GM12878 (cell line): ENCODE data around the gene PPP2R5B. TPM values are rescaled to one million over a fixed set of nuclear protein-coding genes. Genes with fewer than 3 reads are reported as not detected.

Experiments used
- ATAC-seq: fragments of 200-7000 bp; cut with Tn5 transposase; 3 replicates; pipeline ENCODE4 v1.9.1; 2020; ENCODE audit warnings: mild to moderate bottlenecking, moderate library complexity
- BruUV-seq: library from RNA; stranded (reverse); fragments of 400-500 nt; replicated peaks from 2 replicates; lab custom pipeline; 2021; lab: Mats Ljungman, UMichigan
- CTCF ChIA-PET: fragments of 300-600 bp; sonication (Branson Sonifier 250); formaldehyde crosslinking; extraction: SDS; loops from one replicate; lab custom pipeline; 2021; ENCODE audit warnings: inconsistent platforms; lab: Yijun Ruan, JAX
- POLR2A ChIA-PET: fragments of 350-600 bp; formaldehyde crosslinking; extraction: SDS; loops from one replicate; lab custom pipeline; 2021; ENCODE audit warnings: inconsistent platforms; lab: Charles Lee
- RAD21 ChIA-PET: fragments of 300-600 bp; sonication (Branson Sonifier 250); formaldehyde crosslinking; loops from one replicate; lab custom pipeline; 2023; ENCODE audit warnings: antibody characterized with exemption; ENCODE audit not compliant: unreplicated experiment; lab: Charles Lee
- SMC1A ChIA-PET: fragments of 300-600 bp; sonication (Branson Sonifier 250); formaldehyde crosslinking; loops from one replicate; lab custom pipeline; 2023; ENCODE audit not compliant: unreplicated experiment, uncharacterized antibody; lab: Charles Lee
- DNase-seq: peaks from one replicate; pipeline ENCODE4 v3.0.0-alpha.2; 2011; ENCODE audit warnings: low read depth, low spot score
- FAIRE-seq: peaks from 3 replicates; lab custom pipeline; 2011; peaks lifted over from hg19 to GRCh38; lab: Jason Lieb, UNC
- H2AFZ ChIP-seq: 2 replicates; pipeline ENCODE4 v1.6.0; 2011; ENCODE audit warnings: low read depth, low read length, control low read depth; ENCODE audit not compliant: control insufficient read depth
- H3K27ac ChIP-seq: 2 replicates; pipeline ENCODE4 v1.5.1; 2011; ENCODE audit warnings: control low read depth; ENCODE audit not compliant: control insufficient read depth, insufficient read depth
- H3K27me3 ChIP-seq, 2 experiments: replicated peaks in 1 of 2; 2 replicates each; pipeline versions ENCODE4 v1.6.0 to v1.6.1; 2011; ENCODE audit warnings: low read length in 1 of 2; ENCODE audit not compliant: control insufficient read depth in 2 of 2, insufficient read depth in 2 of 2
- H3K36me3 ChIP-seq, 2 experiments: 2 replicates each; pipeline ENCODE4 v1.5.1; 2011; ENCODE audit warnings: low read length in 1 of 2; ENCODE audit not compliant: control insufficient read depth in 2 of 2, insufficient read depth in 2 of 2
- H3K4me1 ChIP-seq: 2 replicates; pipeline ENCODE4 v1.6.1; 2011; ENCODE audit warnings: mild to moderate bottlenecking, low read length, moderate library complexity, mixed read lengths; ENCODE audit not compliant: control insufficient read depth, insufficient read depth
- H3K4me2 ChIP-seq: 2 replicates; pipeline ENCODE4 v1.6.0; 2011; ENCODE audit warnings: control low read depth; ENCODE audit not compliant: control insufficient read depth, insufficient read depth
- H3K4me3 ChIP-seq: fragments of 200-600 bp; sonication (generic); 2 replicates; pipeline ENCODE4 v1.5.1; 2016
- H3K79me2 ChIP-seq: 2 replicates; pipeline ENCODE4 v1.6.0; 2011; ENCODE audit warnings: low read length; ENCODE audit not compliant: control insufficient read depth, insufficient read depth
- H3K9ac ChIP-seq: 2 replicates; pipeline ENCODE4 v1.8.0; 2011; ENCODE audit warnings: low read length, control low read depth, mixed read lengths; ENCODE audit not compliant: control insufficient read depth, insufficient read depth
- H3K9me3 ChIP-seq: replicated peaks from 3 replicates; pipeline ENCODE4 v1.5.1; 2011; ENCODE audit warnings: mild to moderate bottlenecking, low read length; ENCODE audit not compliant: control insufficient read depth, insufficient read depth
- H4K20me1 ChIP-seq: 2 replicates; pipeline ENCODE4 v1.6.0; 2011; ENCODE audit not compliant: control insufficient read depth, insufficient read depth
- MEF2B ChIP-seq: fragments of 450-650 bp; IDR thresholded peaks from 2 replicates; pipeline ENCODE4 v1.6.1; 2018; ENCODE audit warnings: mild to moderate bottlenecking, moderate library complexity; ENCODE audit not compliant: partially characterized antibody, poor library complexity, severe bottlenecking
- NFXL1 ChIP-seq: fragments of 450-650 bp; IDR thresholded peaks from 2 replicates; pipeline ENCODE4 v1.6.1; 2017; ENCODE audit warnings: antibody characterized with exemption, mild to moderate bottlenecking, borderline replicate concordance
- PRDM15 ChIP-seq: fragments of 450-650 bp; formaldehyde crosslinking; IDR thresholded peaks from 2 replicates; pipeline ENCODE4 v1.4.0; 2020; ENCODE audit warnings: mild to moderate bottlenecking, moderate library complexity
- RUNX3 ChIP-seq: IDR thresholded peaks from 2 replicates; pipeline ENCODE4 v1.6.1; 2012; ENCODE audit warnings: low read length, inconsistent platforms
- SP1 ChIP-seq: IDR thresholded peaks from one replicate; pipeline ENCODE4 v1.6.1; 2011; ENCODE audit warnings: low read depth, low read length
- USF1 ChIP-seq: IDR thresholded peaks from 2 replicates; pipeline ENCODE4 v1.6.1; 2011; ENCODE audit warnings: borderline replicate concordance, low read depth, mild to moderate bottlenecking, moderate library complexity, mixed read lengths, low read length; ENCODE audit not compliant: insufficient read depth; ENCODE audit errors: extremely low read length
- WGBS: methylation state at CpG from one replicate; pipeline ENCODE4 v1.1.6; 2016; ENCODE audit warnings: low lambda C conversion rate; ENCODE audit not compliant: insufficient replicate concordance, insufficient coverage; ENCODE audit errors: missing lambda C conversion rate; 5-methylcytosine and 5-hydroxymethylcytosine counted together
- in situ Hi-C: fragments of 300-500 bp; cut with MboI; formaldehyde crosslinking; loops from 9 replicates; pipeline ENCODE4 v1.14.3; 2018; ENCODE audit warnings: mixed read lengths
- intact Hi-C: fragments of 100-400 bp; cut with micrococcal nuclease; formaldehyde crosslinking; loops from one replicate; pipeline ENCODE4 v1.14.2; 2022; ENCODE audit not compliant: unreplicated experiment
- polyA plus RNA-seq, 11 experiments: library from polyadenylated mRNA; depleted of rRNA in 4 of 11; unstranded in 6 of 11; stranded (reverse) in 5 of 11; fragments of >200 nt; fragmentation: Nextera tagmentation in 4 of 11; fragmentation: Illumina TruSeq in 1 of 11; extraction: Ambion mirVana in 4 of 11; extraction: Trizol in 1 of 11; gene quantifications; 1 replicate in 1 of 11; 2 replicates in 10 of 11; pipeline versions ENCODE4 v1.2.1 to v1.2.3, GENCODE V29; 2011 to 2016; ENCODE audit warnings: inconsistent platforms in 2 of 11, missing spikeins in 2 of 11, low read depth in 1 of 11
- total RNA-seq, 4 experiments: library from RNA; depleted of rRNA in 3 of 4; stranded (reverse); fragments of >200 nt in 3 of 4; fragmentation: Illumina TruSeq in 1 of 4; extraction: Trizol in 1 of 4; gene quantifications; 2 replicates each; pipeline versions ENCODE4 v1.2.1 to v1.2.3, GENCODE V29; 2013 to 2021

Gene PPP2R5B
- total and polyA plus RNA-seq, 10 of the 15 experiments (the other 5 are each of a cell fraction or from before 2014, with no cell fraction given), result 0.08 to 6.7 (median 2.0) TPM

DNA sequence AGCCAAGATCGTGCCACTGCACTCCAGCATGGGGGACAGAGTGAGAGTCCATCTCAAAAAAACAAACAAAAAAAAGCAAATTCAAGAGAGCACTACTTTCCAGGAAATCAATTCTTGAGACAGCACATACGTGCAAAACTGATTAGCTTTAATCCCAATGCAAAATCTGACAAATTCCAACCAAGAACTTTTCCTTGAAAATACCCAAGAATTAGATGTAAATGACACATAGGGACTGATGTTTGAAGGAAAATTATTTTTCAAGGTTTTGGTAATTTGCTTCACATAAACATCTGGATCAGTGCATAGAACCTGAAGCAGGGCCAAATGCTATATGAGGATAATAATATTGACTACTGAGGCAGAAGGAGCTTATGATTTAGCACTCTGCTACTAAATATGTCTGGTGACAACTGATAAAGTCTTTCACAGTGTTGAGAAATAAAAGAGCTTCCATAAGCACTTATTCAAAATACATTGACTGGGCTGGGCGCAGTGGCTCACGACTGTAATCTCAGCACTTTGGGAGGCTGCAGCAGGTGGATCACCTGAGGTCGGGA, 38.7 kb downstream of the PPP2R5B start:
- FAIRE-seq, result no peak

More for the DNA sequence above, 38.7 kb downstream of the PPP2R5B start:
- no peaks in the 10 kb centered on the region for H3K27me3 ChIP-seq
- H3K4me3 ChIP-seq, result no peak overlapping the region
- intact Hi-C loops (no loop called here), in situ Hi-C loops (no loop called here)
- TF ChIP-seq PRDM15 (CRISPR knock-in tag) (no peak), MEF2B (no peak), RUNX3 (no peak), USF1 (no peak), NFXL1 (no peak), SP1 (no peak)
- 38% methylated on average over 5 of the region's 5 CpGs for WGBS
- ChIA-PET SMC1A (no interaction called here), CTCF (interaction anchor here (0.5 to 0.7 kb wide), 2 partner anchors 118 to 187 kb away, joined by 3 read pairs; no protein-coding TSS in a partner anchor), RAD21 (no interaction called here), POLR2A (interaction anchor here (0.6 to 1.2 kb wide), 2 partner anchors 14 to 569 kb away, joined by 3 read pairs; no protein-coding TSS in a partner anchor)
- no peak overlapping the region for H3K4me2 ChIP-seq
- no TSS peak for BruUV-seq
- no peaks in the 10 kb centered on the region for H3K79me2 ChIP-seq
- H4K20me1 ChIP-seq, result no peaks in the 10 kb centered on the region
- ATAC-seq (no peak), DNase-seq (no peak)
- no peak overlapping the region for H3K27ac ChIP-seq
- no peak overlapping the region for H2AFZ ChIP-seq
- H3K4me1 ChIP-seq, result no peaks in the 10 kb centered on the region
- no peak overlapping the region for H3K9ac ChIP-seq
- H3K36me3 ChIP-seq, result no peaks in the 10 kb centered on the region
- H3K9me3 ChIP-seq, result no peaks in the 10 kb centered on the region
